8988T (cell line): ENCODE measurements around the gene ZNF426.

Experiments
- DNase-seq: peaks from one replicate; pipeline ENCODE4 v3.0.0; 2011

The ZNF426 gene

GRCh38 chr19:9494096-9494495, 44.3 kb downstream of the ZNF426 start:
- no peak for DNase-seq

GRCh38 chr19:9487016-9487415, 51.4 kb downstream of the ZNF426 start:
- DNase-seq, result no peak

- DNase-seq, result no peak
These were observed 53.3 kb downstream of the ZNF426 start for GRCh38 chr19:9485140-9485539.

- DNase-seq, result no peak
These were observed 63.5 kb downstream of the ZNF426 start for GRCh38 chr19:9474975-9475374.
